HepG2 (cell line): ENCODE results near the gene RASSF4. TPM values are rescaled to one million over a fixed set of nuclear protein-coding genes. Genes with fewer than 3 reads are reported as not detected.

Experiments used
- AFF4 ChIP-seq: sonication (generic); formaldehyde crosslinking; IDR thresholded peaks from 2 replicates; pipeline ENCODE4 v1.4.0; 2020; ENCODE audit warnings: missing genetic modification reagents
- GFI1 ChIP-seq: sonication (generic); formaldehyde crosslinking; IDR thresholded peaks from 2 replicates; pipeline ENCODE4 v1.5.0; 2020; ENCODE audit warnings: missing genetic modification reagents, mild to moderate bottlenecking, borderline replicate concordance
- HOXA9 ChIP-seq: sonication (generic); formaldehyde crosslinking; IDR thresholded peaks from 2 replicates; pipeline ENCODE4 v1.8.1; 2022; ENCODE audit warnings: missing genetic modification reagents, mild to moderate bottlenecking, moderate library complexity, borderline replicate concordance
- KDM4B ChIP-seq: sonication (generic); formaldehyde crosslinking; IDR thresholded peaks from 2 replicates; pipeline ENCODE4 v1.4.0; 2020; ENCODE audit warnings: missing genetic modification reagents
- MEIS2 ChIP-seq: sonication (generic); formaldehyde crosslinking; IDR thresholded peaks from 2 replicates; pipeline ENCODE4 v1.9.0; 2021; ENCODE audit warnings: mild to moderate bottlenecking, missing genetic modification reagents
- TCF7 ChIP-seq: sonication (generic); IDR thresholded peaks from 2 replicates; pipeline ENCODE4 v1.6.1; 2016; ENCODE audit warnings: antibody characterized with exemption, low read depth
- XBP1 ChIP-seq: sonication (generic); formaldehyde crosslinking; IDR thresholded peaks from 2 replicates; pipeline ENCODE4 v1.5.0; 2020; ENCODE audit warnings: missing genetic modification reagents
- ZNF142 ChIP-seq: sonication (generic); formaldehyde crosslinking; IDR thresholded peaks from 2 replicates; pipeline ENCODE4 v1.4.0; 2020; ENCODE audit warnings: missing genetic modification reagents
- ZNF18 ChIP-seq: sonication (generic); formaldehyde crosslinking; IDR thresholded peaks from 2 replicates; pipeline ENCODE4 v1.8.0; 2022; ENCODE audit warnings: mild to moderate bottlenecking, missing genetic modification reagents; ENCODE audit not compliant: insufficient replicate concordance
- ZNF496 ChIP-seq: sonication (generic); formaldehyde crosslinking; IDR thresholded peaks from 2 replicates; pipeline ENCODE4 v1.8.1; 2023; ENCODE audit warnings: mild to moderate bottlenecking, moderate library complexity, missing genetic modification reagents; ENCODE audit not compliant: insufficient replicate concordance
- ZSCAN21 ChIP-seq: sonication (generic); formaldehyde crosslinking; IDR thresholded peaks from 2 replicates; pipeline ENCODE4 v1.8.0; 2022; ENCODE audit warnings: mild to moderate bottlenecking, missing genetic modification reagents, moderate library complexity, borderline replicate concordance
- polyA plus RNA-seq, 8 experiments: library from polyadenylated mRNA; depleted of rRNA in 3 of 8; stranded (reverse) in 7 of 8; unstranded in 1 of 8; fragments of >200 nt; fragmentation: Illumina TruSeq in 4 of 8; extraction: Trizol in 4 of 8; gene quantifications; 2 replicates each; pipeline versions ENCODE4 v1.2.1 to v1.2.3, GENCODE V29; 2011 to 2016; ENCODE audit warnings: low read depth in 4 of 8, missing spikeins in 1 of 8, mixed read lengths in 1 of 8; ENCODE audit not compliant: insufficient read depth in 1 of 8
- total RNA-seq, 5 experiments: library from RNA; depleted of rRNA; stranded (reverse); fragments of >200 nt; fragmentation: Illumina TruSeq; extraction: Trizol; gene quantifications; 2 replicates each; pipeline ENCODE4 v1.2.3, GENCODE V29; 2016; ENCODE audit warnings: low read depth in 1 of 5
- TF ChIP-seq, protein P1 (sequence below): sonication (generic); formaldehyde crosslinking; IDR thresholded peaks from 2 replicates; pipeline ENCODE4 v1.5.0; 2020; ENCODE audit warnings: mild to moderate bottlenecking, missing genetic modification reagents

The RASSF4 gene
- total and polyA plus RNA-seq, 2 of the 13 experiments (the other 11 are each of a cell fraction or from before 2014, with no cell fraction given): 34.0 to 51.7 TPM

- TF ChIP-seq KDM4B (no peak), GFI1 (CRISPR knock-in tag) (0 out of 2 replicates have a peak, but pooled peaks have one; percentile 48), HOXA9 (no peak), ZNF18 (CRISPR knock-in tag) (no peak), ZNF496 (CRISPR knock-in tag) (no peak), TCF7 (peak; percentile 63), AFF4 (no peak; the same call in 1 of the 2 replicates), ZSCAN21 (no peak), MEIS2 (CRISPR knock-in tag) (peak; percentile 57), ZNF142 (CRISPR knock-in tag) (peak; percentile 99), XBP1 (CRISPR knock-in tag) (no peak)
- TF ChIP-seq, protein P1, sequence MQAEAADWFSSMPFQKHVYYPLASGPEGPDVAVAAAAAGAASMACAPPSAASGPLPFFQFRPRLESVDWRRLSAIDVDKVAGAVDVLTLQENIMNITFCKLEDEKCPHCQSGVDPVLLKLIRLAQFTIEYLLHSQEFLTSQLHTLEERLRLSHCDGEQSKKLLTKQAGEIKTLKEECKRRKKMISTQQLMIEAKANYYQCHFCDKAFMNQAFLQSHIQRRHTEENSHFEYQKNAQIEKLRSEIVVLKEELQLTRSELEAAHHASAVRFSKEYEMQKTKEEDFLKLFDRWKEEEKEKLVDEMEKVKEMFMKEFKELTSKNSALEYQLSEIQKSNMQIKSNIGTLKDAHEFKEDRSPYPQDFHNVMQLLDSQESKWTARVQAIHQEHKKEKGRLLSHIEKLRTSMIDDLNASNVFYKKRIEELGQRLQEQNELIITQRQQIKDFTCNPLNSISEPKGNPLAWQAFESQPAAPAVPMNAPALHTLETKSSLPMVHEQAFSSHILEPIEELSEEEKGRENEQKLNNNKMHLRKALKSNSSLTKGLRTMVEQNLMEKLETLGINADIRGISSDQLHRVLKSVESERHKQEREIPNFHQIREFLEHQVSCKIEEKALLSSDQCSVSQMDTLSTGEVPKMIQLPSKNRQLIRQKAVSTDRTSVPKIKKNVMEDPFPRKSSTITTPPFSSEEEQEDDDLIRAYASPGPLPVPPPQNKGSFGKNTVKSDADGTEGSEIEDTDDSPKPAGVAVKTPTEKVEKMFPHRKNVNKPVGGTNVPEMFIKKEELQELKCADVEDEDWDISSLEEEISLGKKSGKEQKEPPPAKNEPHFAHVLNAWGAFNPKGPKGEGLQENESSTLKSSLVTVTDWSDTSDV: no peak
Observed at GRCh38 chr10:44974628-44975430, 15.2 kb downstream of the RASSF4 start (continued).
